Ishikawa (cell line): ENCODE data around the gene CAMTA1.

Source experiments
- EP300 ChIP-seq: IDR thresholded peaks from 2 replicates; pipeline ENCODE4 v1.6.1; 2012; ENCODE audit warnings: borderline replicate concordance
- MAX ChIP-seq: IDR thresholded peaks from 2 replicates; pipeline ENCODE4 v1.6.1; 2012
- RAD21 ChIP-seq: IDR thresholded peaks from 2 replicates; pipeline ENCODE4 v1.6.1; 2012; ENCODE audit warnings: low read depth
- TAF1 ChIP-seq: IDR thresholded peaks from 2 replicates; pipeline ENCODE4 v1.6.1; 2012; ENCODE audit warnings: low read depth, mild to moderate bottlenecking
- TEAD4 ChIP-seq: IDR thresholded peaks from 2 replicates; pipeline ENCODE4 v1.6.1; 2012

GRCh38 chr1:7482772-7483495 is 697.7 kb downstream of the CAMTA1 start:
- TF ChIP-seq MAX (no peak), EP300 (no peak), RAD21 (no peak), TEAD4 (no peak), TAF1 (no peak)
